ENCODE measurements around the gene IFT122.
"Not testable (repeated sequence)": the region's sequence is repeated elsewhere in the genome, so short reads cannot be mapped to it uniquely, and the experiment has no call there.

IFT122 gene

DNA sequence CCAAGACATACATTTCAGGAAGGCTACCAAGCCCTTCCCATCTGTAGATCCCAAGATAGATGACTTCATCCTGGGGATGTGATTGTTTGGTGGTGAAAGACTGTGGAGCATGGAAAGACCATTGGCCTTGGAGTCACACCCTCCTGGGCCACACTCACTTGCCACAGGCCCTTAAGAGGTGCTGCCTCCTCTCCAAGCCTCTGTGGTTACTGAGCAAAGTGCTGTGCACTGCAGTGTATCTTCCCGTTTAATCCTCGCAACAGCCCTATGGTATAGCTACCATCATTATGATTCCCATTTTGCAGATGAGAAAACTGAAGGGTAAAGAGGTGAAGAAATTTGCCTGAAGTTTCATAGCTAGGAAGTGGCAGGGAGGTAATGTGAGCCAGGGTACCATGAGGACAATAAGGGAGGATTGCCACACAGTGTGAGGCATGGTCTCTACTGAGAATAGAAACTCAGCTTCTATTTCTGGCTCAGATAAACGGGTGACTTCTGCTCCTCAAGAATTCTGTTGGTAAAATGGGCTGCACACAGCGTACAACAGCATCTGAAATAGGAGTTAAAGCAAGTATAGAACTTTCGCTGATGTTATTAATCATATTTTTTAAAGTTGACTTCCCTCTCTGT, 64.6 kb downstream of the IFT122 start:
- no peak overlapping the region for H3K4me3 ChIP-seq
- H3K9me3 ChIP-seq = no peaks in the 10 kb centered on the region
- no peaks in the 10 kb centered on the region for H3K27me3 ChIP-seq (ENCODE audit: low read depth)
- DNase-seq (ENCODE audit: low spot score in 2 of 2) = no peak
- H3K36me3 ChIP-seq (replicated peaks) = no peaks in the 10 kb centered on the region; the same call in none of the 2 replicates
- in situ Hi-C loops (cut with MboI; ENCODE audit: low sequenced_read_pairs) = no loop called here
- H3K4me1 ChIP-seq = no peaks in the 10 kb centered on the region

DNA sequence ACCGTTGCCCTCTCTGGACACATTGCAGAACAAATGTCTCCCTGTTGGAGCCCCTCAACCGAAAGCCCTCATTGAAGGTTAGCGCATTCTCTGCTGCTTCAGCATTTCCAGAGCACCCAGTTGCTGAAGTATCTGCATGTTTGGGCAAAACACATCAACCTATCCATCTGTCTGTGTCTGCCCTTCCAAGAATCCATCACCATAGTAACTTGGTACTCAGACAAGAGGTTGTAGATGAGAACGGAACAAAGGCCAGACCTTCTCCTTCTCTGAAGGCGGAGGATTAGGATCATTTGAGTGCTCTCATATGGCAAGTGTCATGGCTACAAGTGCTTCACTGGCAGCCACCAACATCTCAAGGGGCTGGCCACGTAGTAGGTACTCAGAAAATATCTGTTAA, 65.3 kb downstream of the IFT122 start:
- H3K9me3 ChIP-seq = no peaks in the 10 kb centered on the region
- no peak for DNase-seq (ENCODE audit: low spot score in 2 of 2)
- no peak overlapping the region for H3K4me3 ChIP-seq
- in situ Hi-C loops (cut with MboI; ENCODE audit: low sequenced_read_pairs) = no loop called here
- H3K4me1 ChIP-seq = no peaks in the 10 kb centered on the region
- no peaks in the 10 kb centered on the region; the same call in none of the 2 replicates for H3K36me3 ChIP-seq (replicated peaks)
- no peaks in the 10 kb centered on the region for H3K27me3 ChIP-seq (ENCODE audit: low read depth)

- H3K27me3 ChIP-seq (ENCODE audit: low read depth) = no peaks in the 10 kb centered on the region
- no peaks in the 10 kb centered on the region for H3K4me1 ChIP-seq
- H3K36me3 ChIP-seq (replicated peaks) = no peaks in the 10 kb centered on the region; the same call in none of the 2 replicates
- no peaks in the 10 kb centered on the region for H3K9me3 ChIP-seq
- H3K4me3 ChIP-seq = no peak overlapping the region
- in situ Hi-C loops (cut with MboI; ENCODE audit: low sequenced_read_pairs) = no loop called here
- DNase-seq (ENCODE audit: low spot score in 2 of 2) = no peak
These were observed 66.3 kb downstream of the IFT122 start for GRCh38 chr3:129506231-129506742.

DNA sequence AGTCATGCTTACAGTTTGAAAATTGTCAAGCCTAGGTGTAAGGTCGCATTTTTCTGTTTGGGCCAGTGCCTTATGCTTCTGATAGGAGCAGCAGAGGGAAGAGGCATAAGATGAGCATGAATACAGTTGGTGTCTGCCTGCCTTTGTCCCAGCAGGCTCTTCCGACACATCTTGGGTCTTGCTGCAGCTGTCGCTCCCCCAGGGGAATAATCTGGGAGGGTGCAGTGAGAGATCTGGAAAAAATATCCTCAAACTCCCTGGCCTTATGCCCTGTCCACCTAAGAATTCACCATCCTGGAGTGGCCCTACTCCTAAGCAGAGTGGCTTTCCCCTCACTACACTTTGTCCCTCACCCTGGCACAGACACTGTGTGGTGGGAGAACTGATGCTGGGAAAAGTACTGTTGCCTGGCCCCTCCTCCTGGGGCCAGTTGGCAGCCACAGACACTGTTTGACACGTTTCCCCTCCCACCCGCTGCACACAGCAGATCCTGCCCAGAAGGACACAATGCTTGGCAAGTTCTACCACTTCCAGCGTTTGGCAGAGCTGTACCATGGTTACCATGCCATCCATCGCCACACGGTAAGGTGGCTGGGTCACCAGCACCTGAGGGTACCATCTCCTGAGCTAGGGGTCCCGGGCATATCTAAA, 67.3 kb downstream of the IFT122 start:
- Histone ChIP-seq H3K4me1 (no peaks in the 10 kb centered on the region), H3K9me3 (no peaks in the 10 kb centered on the region), H3K27me3 (ENCODE audit: low read depth) (no peaks in the 10 kb centered on the region), H3K4me3 (no peak overlapping the region), H3K36me3 (replicated peaks) (no peaks in the 10 kb centered on the region; the same call in none of the 2 replicates)
- DNase-seq (ENCODE audit: low spot score in 2 of 2) = no peak
- in situ Hi-C loops (cut with MboI; ENCODE audit: low sequenced_read_pairs) = no loop called here

DNA sequence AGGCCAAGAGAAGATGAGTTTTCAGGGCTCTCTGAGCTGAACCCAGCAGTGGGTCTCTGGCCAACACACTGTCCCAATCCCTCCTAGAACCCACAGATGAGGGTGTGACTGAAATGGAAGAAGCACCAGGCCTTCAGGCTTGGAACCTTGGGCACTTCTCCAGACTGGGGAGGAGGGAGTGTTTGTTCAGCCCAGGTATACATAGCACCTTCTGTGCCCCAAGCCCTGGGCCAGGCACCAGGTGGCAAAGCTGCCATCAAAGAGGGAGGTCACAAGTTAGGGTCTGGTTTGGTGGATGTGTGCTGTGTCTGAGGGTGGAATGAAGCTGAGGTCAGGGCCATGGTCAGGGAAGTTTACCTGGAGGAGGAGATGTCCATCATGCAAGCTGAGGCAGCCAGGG, 72.6 kb downstream of the IFT122 start:
- H3K27me3 ChIP-seq (ENCODE audit: low read depth) = no peaks in the 10 kb centered on the region
- in situ Hi-C loops (cut with MboI; ENCODE audit: low sequenced_read_pairs) = no loop called here
- no peaks in the 10 kb centered on the region for H3K4me1 ChIP-seq
- H3K4me3 ChIP-seq = no peak overlapping the region
- no peak for DNase-seq (ENCODE audit: low spot score in 2 of 2)
- no peaks in the 10 kb centered on the region for H3K9me3 ChIP-seq
- H3K36me3 ChIP-seq (replicated peaks) = no peaks in the 10 kb centered on the region; the same call in 1 of the 2 replicates

DNA sequence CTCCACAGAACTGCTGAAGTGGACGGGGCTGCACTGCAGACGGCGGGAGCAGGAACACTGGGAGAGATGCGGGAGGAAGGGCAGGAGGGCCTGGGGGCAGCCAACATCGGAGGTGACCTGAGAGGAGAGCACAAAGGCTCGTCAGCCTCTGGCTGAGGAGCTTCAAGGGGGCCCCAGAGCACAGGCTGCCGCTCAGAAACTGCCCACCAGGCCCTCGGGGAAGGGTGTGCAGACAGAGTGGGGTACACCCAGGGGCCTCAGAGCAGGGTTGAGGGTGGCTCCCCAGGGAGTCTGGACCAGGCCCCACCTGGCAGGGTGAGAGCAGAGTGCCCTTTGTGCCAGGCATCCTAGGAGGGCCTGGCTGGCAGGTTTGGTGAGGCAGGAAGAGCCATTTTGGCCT, 73.7 kb downstream of the IFT122 start:
- Histone ChIP-seq H3K4me3 (no peak overlapping the region), H3K9me3 (no peaks in the 10 kb centered on the region), H3K36me3 (replicated peaks) (no peaks in the 10 kb centered on the region), H3K4me1 (no peaks in the 10 kb centered on the region), H3K27me3 (ENCODE audit: low read depth) (no peaks in the 10 kb centered on the region)
- DNase-seq (ENCODE audit: low spot score in 2 of 2) = no peak
- in situ Hi-C loops (cut with MboI; ENCODE audit: low sequenced_read_pairs) = no loop called here

DNA sequence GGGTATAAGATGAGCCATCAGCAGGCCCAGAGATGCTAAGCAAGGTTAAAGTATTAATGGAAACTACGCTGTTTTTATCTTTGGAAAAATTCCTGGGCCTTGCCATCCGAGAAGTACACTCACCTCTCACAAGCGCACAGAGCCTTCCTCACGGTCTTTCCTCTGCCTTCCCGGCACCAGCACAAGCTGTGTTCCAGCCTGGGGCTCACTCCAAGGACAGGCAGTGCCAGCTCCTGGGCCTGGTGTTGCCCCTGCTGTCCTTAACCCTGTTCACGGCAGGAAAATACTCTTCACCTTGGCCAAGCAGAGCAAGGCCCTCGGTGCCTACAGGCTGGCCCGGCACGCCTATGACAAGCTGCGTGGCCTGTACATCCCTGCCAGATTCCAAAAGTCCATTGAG, 74.1 kb downstream of the IFT122 start:
- Histone ChIP-seq H3K36me3 (replicated peaks) (no peaks in the 10 kb centered on the region), H3K4me3 (no peak overlapping the region), H3K9me3 (no peaks in the 10 kb centered on the region), H3K4me1 (no peaks in the 10 kb centered on the region), H3K27me3 (ENCODE audit: low read depth) (no peaks in the 10 kb centered on the region)
- no peak for DNase-seq (ENCODE audit: low spot score in 2 of 2)
- in situ Hi-C loops (cut with MboI; ENCODE audit: low sequenced_read_pairs) = no loop called here

GRCh38 chr3:129514563-129514962, 74.5 kb downstream of the IFT122 start:
- no peaks in the 10 kb centered on the region for H3K4me1 ChIP-seq
- no peaks in the 10 kb centered on the region for H3K9me3 ChIP-seq
- no peaks in the 10 kb centered on the region for H3K27me3 ChIP-seq (ENCODE audit: low read depth)
- H3K4me3 ChIP-seq = no peak overlapping the region
- H3K36me3 ChIP-seq (replicated peaks) = no peaks in the 10 kb centered on the region
- in situ Hi-C loops (cut with MboI; ENCODE audit: low sequenced_read_pairs) = no loop called here
- DNase-seq (ENCODE audit: low spot score in 2 of 2) = no peak

DNA sequence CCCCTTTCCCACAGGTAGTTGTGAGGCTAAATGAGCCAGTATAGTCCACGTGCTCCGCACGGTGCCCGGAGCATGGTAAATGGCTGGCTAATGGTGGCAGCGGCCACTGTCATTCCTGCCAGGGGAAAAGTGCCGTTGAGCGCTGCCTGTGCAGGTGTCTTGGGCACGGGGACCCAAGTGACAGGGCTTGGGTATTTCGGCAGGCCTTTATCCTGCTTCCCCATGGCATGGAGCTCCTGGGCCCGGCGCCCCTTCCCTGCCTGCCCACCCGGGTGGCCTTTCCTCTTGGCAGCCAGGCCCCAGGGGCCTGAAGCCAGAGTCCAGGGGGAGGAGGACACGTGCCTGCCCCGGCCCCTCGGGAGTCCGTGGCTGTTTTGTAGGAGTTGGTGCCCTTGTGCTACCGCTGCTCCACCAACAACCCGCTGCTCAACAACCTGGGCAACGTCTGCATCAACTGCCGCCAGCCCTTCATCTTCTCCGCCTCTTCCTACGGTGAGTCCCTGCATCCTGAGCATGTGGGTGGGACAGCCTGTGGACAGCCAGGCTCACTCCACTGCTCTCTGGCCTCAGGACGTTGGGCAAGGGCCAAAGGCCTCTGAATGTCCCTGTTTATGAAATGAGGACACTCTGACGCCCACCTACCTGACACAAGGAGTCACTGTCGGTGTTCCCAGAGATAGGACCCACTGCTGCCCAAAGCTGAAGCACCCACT, 75.2 kb downstream of the IFT122 start:
- H3K4me3 ChIP-seq; DNase-seq (ENCODE audit: low spot score in 2 of 2); H3K9me3 ChIP-seq; H3K36me3 ChIP-seq (replicated peaks); H3K27me3 ChIP-seq (ENCODE audit: low read depth); H3K4me1 ChIP-seq; in situ Hi-C loops (cut with MboI; ENCODE audit: low sequenced_read_pairs): not testable (repeated sequence)

DNA sequence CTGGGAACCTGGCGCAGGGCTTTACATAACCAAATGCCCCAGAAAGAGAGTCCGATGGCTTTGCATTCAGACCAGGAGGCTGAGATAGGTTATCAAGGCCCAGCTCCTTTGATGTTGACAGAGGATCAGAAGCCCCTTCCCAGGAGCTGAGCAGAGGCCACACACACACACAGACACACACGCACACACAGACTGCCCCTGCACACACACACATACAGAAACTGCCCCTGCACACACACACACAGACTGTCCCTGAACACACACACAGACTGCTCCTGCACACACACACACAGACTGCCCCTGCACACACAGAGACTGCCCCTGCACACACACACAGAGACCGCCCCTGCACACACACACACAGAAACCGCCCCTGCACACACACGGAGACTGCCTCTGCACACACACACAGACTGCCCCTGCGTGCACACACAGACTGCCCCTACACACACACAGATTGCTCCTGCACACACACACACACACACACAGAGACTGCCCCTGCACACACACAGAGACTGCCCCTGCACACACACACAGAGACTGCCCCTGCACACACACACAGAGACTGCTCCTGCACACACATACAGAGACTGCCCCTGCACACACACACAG, 75.9 kb downstream of the IFT122 start:
- in situ Hi-C loops (cut with MboI; ENCODE audit: low sequenced_read_pairs); DNase-seq (ENCODE audit: low spot score in 2 of 2): not testable (repeated sequence)

GRCh38 chr3:129517516-129517915, 77.5 kb downstream of the IFT122 start:
- no peaks in the 10 kb centered on the region for H3K36me3 ChIP-seq (replicated peaks)
- DNase-seq (ENCODE audit: low spot score in 2 of 2) = no peak
- H3K4me3 ChIP-seq = no peak overlapping the region
- H3K9me3 ChIP-seq = no peaks in the 10 kb centered on the region
- no peaks in the 10 kb centered on the region for H3K27me3 ChIP-seq (ENCODE audit: low read depth)
- H3K4me1 ChIP-seq = no peaks in the 10 kb centered on the region
- in situ Hi-C loops (cut with MboI; ENCODE audit: low sequenced_read_pairs) = no loop called here

More for the DNA sequence above, 75.9 kb downstream of the IFT122 start:
- not testable (repeated sequence) for H3K4me1 ChIP-seq; H3K9me3 ChIP-seq; H3K4me3 ChIP-seq; H3K36me3 ChIP-seq (replicated peaks); H3K27me3 ChIP-seq (ENCODE audit: low read depth)

DNA sequence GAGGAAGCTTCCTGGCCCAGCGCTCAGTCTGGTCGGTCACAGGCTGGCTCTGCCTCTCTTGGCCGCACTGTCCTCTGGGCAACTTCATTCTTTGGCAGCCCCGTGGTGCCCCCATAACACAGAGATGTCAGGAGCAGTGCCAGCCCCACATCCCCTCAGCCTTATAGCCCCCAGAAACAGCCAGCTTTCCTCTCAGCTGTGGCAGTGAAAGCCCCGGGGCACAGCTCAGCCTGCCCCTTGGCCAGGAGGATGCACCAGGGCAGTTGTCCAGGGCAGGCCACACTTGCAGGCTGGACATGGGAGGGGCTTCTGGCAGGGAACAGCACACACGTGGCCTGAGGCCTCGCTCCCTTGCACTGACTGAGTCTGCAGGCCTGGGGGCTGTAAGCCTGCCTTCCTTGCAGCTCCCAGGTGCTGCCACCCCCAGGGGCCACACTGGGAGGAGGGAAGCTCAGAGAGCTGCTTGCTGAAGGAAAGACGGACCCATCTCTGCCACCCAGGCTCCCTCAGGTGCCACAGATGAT, 78.1 kb downstream of the IFT122 start:
- Histone ChIP-seq H3K27me3 (ENCODE audit: low read depth) (no peaks in the 10 kb centered on the region), H3K9me3 (no peaks in the 10 kb centered on the region), H3K36me3 (replicated peaks) (no peaks in the 10 kb centered on the region), H3K4me3 (no peak overlapping the region), H3K4me1 (no peaks in the 10 kb centered on the region)
- DNase-seq (ENCODE audit: low spot score in 2 of 2) = no peak
- in situ Hi-C loops (cut with MboI; ENCODE audit: low sequenced_read_pairs) = no loop called here

GRCh38 chr3:129518581-129518980, 78.6 kb downstream of the IFT122 start:
- H3K36me3 ChIP-seq (replicated peaks) = no peaks in the 10 kb centered on the region
- in situ Hi-C loops (cut with MboI; ENCODE audit: low sequenced_read_pairs) = no loop called here
- no peaks in the 10 kb centered on the region for H3K9me3 ChIP-seq
- no peaks in the 10 kb centered on the region for H3K4me1 ChIP-seq
- no peak overlapping the region for H3K4me3 ChIP-seq
- DNase-seq (ENCODE audit: low spot score in 2 of 2) = no peak
- H3K27me3 ChIP-seq (ENCODE audit: low read depth) = no peaks in the 10 kb centered on the region

All from HAP-1 (cell line).